ENCODE data around the gene OSBPL3.

Gene OSBPL3

DNA sequence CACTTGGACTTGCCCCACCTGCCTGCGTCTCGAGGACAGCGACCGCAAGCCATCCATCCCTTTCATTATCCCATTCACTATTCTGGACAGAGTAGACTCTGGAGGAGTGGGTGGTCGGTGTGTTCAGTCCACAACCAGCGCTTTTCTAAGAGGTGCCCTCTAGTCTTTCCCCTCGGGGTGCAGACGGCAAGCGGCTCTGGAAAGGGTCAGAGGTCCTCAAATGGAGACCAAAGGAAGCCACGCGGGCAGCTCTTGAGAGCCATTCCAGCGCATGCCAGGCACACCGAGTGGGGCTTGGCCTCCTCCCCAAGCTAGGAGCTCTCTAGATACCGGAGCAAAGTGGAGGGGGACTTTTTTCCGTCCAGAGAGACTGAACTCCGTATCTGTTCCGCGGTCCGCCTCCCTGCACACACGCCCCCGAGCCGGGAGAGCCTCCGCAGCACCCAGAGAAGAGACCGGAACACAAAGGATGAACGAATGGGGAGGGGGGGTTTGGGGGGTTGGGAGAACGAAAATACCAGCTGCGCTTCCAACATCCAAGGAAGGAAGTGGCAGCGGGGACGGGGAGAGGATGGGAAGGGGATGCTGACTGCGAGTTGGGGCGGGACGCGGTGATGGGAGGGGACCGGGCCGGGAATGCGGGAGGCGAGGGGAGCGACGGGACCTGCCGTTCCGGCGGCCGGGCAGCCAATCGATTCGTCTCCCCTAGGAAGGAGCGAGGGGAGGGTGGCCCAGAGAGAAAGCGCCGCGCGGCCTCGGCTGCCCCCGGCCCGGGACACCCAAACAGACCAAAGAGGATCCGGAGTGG lies 223.2 kb downstream of the OSBPL3 start:
- DNase-seq: no peak

DNA sequence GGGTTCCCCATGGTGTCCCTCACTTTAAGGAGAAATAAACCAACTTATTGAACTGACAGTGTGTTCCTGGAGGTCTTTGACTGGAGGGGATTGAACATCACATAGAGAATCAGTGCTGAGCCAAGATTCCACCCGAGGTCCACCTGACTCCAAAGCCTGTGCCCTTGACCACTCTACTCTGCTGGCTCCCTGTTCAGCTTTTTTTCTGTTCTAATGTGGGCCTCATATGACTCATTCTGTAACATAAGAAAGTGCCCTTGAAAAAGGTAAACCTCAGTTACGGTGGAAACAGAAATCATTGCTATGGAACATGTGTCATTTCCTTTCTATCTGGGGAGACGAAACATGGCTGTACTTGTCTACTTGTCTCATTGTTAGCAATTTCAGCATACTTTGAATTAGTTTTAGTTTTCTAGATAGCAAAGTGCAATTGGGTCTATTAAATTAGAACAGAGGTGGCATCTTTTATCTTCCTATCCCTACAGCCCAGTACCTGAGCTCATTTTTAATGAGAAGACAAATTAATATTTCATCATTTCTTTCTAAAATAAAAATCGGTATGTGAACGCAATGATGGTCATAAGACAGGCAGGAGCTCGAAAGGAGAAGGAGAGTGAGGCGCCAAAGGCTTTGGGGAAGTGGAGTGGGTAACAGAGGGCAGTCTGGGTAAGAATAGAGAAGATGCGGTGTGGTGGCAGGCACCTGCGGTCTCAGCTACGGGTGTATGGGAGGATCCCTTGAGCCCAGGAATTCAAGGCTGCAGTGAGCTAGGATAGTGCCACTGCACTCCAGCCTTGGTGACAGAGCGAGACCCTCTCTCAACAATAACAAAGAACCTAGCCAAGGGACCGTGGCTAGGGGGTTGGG lies 224.2 kb downstream of the OSBPL3 start:
- no peak for DNase-seq

DNA sequence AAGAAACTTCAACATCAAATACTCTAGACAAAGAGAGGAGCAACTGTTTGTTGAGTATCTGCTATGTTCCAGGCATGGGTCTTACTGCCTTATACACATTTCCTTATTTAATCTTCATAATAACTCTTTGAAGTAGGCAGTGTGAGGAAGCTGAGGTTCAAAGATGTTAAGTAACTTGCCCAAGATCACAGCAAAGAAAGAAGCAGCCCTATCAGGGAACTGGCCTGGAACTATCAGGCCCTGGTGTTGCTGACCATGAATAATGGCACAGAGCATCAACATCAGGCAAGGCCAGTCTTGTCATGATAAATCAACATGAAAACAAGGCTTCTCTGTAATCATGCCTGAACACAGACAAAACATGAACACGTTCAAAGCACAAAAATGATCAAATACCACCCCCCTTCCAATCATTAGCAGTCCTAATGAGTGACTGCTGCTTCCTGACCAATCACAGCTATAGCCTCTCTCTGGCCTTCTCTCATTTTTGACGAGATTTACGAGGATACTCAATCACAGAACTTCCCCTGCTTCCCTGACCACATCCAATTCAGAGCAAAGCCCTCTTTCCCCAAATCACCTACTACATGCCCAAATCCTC lies 225.0 kb downstream of the OSBPL3 start:
- DNase-seq: no peak

DNA sequence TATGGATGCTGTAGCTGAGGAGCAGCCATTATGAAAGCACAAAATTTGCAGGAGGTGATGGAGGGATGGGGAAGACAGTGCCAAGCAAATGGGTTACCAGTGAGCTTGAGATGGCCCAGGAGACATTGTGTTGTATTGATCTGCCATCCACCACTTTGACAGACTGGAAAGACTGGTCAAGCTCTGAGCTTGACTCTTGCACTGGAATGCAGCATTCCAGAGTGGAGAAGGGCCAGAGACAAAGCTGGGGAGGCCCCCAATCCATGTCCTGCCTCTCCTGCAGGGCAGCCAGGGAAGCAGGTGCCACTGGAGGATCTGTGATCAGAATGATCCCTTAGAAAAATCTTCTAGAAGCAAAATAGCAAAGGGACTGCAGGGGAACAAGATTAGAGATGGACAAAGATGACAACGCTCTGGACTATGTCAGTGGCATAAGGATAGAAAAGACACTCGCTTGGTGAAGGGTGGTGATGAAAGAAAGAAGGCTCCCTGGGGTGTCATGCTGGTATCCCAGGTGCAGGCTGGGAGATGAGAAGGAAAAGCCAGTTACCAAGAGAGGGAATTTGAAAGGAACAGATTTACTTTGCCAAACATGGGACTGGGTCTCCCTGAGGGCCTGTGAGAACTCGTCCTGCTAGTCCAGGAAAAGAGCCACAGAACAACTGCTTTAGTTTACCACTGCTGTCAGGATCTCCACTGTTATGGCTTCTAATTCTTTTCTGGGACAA lies 227.7 kb downstream of the OSBPL3 start:
- DNase-seq: no peak

DNA sequence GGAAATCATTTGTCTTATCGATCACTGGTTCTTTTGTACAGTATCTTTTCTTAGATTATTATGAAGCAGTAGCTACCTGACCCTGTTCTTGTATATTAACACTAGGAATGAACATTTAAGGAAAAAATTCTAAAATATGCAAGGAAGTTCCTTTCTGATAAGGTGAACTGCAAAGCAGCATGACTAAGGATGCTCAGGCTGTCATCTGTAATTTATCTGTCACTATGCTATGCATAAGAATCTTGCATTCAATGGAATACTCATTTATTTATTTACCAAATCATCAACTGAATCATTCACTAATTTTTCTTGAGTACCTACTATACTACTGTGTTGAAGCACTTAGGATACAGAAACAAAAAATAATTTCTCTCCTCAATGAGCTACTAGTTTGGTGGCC lies 228.5 kb downstream of the OSBPL3 start:
- no peak for DNase-seq

DNA sequence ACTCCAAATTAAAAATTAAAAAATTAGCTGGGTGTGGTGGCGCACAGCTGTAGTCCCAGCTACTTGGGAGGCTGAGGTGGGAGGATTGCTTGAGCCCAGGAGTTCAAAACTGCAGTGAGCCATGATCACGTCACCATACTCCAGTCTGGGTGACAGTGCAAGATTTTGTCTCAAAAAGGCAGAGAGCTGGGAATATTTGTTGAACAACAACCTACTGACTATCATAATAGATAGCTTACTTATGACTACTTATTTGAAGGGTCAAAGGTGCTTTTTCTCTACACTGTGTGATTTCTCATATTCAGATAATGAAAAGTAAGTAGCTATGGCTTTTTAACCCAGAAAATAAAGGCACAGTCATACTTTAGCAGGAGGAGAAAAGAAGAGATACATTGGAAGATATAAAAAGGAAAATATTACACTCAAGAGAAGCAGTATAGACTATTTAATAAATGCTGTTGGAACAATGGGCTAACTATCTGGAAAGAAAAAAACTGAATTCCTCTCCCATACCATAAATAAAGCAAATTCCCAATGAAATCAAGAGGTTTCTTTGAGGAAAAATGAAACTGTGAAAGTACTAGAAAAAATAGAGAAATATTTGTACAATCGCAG lies 229.4 kb downstream of the OSBPL3 start:
- DNase-seq: no peak

DNA sequence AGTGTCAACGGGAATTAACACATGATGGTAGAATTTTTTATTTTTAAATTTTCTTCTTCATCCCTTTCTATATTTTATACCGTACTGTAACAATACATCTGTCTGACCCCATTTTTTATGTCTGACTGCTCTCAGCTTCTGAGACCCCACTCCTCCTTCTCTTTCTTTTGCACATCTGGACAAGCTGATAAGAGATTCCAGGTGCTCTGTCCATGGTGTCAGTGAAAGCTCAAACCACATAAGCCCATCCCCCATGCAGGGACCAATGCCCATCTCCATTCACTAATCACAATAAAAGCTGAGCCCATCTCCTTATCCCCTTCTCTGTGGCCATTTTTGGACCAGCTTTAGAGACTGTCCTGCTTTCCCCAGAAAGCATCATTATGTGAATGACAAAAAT lies 231.5 kb downstream of the OSBPL3 start:
- no peak for DNase-seq

All from CD4-positive, alpha-beta T cell treated with Interleukin-17A for 1 hour (primary cell).